AG10803 (cell line): ENCODE measurements around the gene PF4V1.

ENCODE experiments used
- DNase-seq: peaks from one replicate; pipeline ENCODE4 v3.0.0; 2010; ENCODE audit warnings: low read depth
- H3K4me3 ChIP-seq: 2 replicates; pipeline ENCODE4 v1.5.1; 2011; ENCODE audit warnings: mild to moderate bottlenecking, low read length, control low read depth
- TF ChIP-seq, protein P1 (sequence below): conservative IDR thresholded peaks from 2 replicates; pipeline ENCODE4 v1.5.1; 2011; ENCODE audit warnings: mild to moderate bottlenecking, low read length, control low read depth, inconsistent platforms

The PF4V1 gene

DNA sequence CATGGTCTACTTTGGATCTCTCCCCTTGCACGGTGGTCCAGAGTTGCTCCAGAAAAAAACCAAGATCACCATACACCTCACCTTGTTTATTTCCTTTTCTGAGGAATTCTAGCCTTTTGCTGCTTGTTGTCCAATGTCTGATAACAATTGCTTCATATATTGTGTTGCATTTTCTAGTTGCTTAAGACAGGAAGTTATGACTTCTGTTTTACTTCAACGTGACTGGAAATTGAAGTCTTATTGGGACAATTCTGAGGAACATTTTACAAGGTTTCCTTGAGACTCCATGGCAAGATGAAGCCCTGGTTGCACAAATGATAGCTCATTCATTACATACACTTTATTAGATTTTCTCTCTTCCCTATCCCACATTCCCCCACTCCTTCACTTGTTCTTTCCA lies 21.3 kb downstream of the PF4V1 start:
- no peak overlapping the region for H3K4me3 ChIP-seq
- TF ChIP-seq, protein P1, sequence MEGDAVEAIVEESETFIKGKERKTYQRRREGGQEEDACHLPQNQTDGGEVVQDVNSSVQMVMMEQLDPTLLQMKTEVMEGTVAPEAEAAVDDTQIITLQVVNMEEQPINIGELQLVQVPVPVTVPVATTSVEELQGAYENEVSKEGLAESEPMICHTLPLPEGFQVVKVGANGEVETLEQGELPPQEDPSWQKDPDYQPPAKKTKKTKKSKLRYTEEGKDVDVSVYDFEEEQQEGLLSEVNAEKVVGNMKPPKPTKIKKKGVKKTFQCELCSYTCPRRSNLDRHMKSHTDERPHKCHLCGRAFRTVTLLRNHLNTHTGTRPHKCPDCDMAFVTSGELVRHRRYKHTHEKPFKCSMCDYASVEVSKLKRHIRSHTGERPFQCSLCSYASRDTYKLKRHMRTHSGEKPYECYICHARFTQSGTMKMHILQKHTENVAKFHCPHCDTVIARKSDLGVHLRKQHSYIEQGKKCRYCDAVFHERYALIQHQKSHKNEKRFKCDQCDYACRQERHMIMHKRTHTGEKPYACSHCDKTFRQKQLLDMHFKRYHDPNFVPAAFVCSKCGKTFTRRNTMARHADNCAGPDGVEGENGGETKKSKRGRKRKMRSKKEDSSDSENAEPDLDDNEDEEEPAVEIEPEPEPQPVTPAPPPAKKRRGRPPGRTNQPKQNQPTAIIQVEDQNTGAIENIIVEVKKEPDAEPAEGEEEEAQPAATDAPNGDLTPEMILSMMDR, result no peak
- DNase-seq, result no peak

- no peak for DNase-seq
- no peak overlapping the region for H3K4me3 ChIP-seq
- TF ChIP-seq, protein P1, result no peak
Measured at GRCh38 chr4:73875401-73875800, 22.3 kb downstream of the PF4V1 start.

- DNase-seq, result peak; percentile 72
- no peak overlapping the region for H3K4me3 ChIP-seq
- TF ChIP-seq, protein P1, result no peak
Measured at GRCh38 chr4:73883306-73883705, 30.2 kb downstream of the PF4V1 start.

- H3K4me3 ChIP-seq, result no peak overlapping the region
- TF ChIP-seq, protein P1, result no peak
- no peak for DNase-seq
Measured at GRCh38 chr4:73885574-73886267, 32.6 kb downstream of the PF4V1 start.

GRCh38 chr4:73891326-73891725 lies 38.2 kb downstream of the PF4V1 start:
- TF ChIP-seq, protein P1, result no peak
- H3K4me3 ChIP-seq, result no peak overlapping the region
- no peak for DNase-seq

DNA sequence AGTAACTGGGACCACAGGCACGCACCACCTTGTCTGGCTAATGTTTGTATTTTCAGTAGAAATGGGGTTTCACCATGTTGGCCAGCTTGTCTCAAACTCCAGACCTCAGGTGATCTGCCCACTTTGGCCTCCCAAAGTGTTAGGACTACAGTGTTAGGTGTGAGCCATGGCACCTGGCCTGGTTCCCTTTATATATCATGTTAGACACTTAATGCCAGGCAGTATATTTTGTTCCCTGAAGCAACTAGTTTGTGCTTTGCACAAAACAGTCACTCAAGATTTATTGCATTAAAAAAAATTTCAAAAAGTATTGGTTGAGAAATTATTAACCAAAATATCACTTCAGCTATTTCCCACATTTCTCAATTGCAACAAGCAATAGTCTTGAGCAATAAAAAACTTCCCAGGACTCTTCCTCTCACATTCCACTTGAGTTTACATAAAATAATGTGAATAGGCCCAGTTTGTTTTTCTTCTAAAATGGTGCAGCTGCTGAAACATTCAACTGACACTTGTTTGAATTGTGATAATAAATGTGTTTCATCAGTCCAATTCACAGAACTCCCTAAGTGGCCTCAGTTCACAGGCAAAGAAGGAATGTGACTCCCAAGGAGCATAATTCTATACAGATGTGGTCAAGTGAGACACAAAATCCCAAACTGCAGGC lies 38.8 kb downstream of the PF4V1 start:
- DNase-seq, result peak; percentile 98
- TF ChIP-seq, protein P1, result no peak
- no peak overlapping the region for H3K4me3 ChIP-seq

DNA sequence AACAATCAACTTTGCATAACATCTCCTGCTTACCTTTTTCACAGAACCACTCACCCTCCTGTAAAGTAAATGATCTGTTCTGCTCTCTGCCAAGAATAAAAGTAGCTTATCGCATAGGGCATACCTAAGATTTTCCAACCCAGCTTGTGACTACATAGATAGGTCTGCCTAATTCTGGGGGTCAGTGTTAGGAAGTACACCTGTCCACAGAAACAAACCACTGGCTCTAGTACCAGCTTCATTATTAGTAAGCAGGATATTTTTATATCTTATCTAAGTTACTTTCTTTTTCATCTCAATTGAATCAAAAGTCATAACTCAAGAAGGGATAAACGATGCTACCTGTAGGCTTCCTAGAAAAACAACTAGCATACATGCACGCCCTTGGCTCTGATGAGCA lies 39.9 kb downstream of the PF4V1 start:
- TF ChIP-seq, protein P1, result no peak

More for the DNA sequence above, 39.9 kb downstream of the PF4V1 start:
- no peak overlapping the region for H3K4me3 ChIP-seq
- no peak for DNase-seq
